ENCODE data around the gene MYO9A. TPM values are rescaled to one million over a fixed set of nuclear protein-coding genes. Genes with fewer than 3 reads are reported as not detected.
A peak's percentile ranks its signal among the peaks of the same experiment; 100 is the strongest.

Gene MYO9A
- polyA plus RNA-seq, 3 donors, result 3.9 to 6.6 (median 5.0) TPM

DNA sequence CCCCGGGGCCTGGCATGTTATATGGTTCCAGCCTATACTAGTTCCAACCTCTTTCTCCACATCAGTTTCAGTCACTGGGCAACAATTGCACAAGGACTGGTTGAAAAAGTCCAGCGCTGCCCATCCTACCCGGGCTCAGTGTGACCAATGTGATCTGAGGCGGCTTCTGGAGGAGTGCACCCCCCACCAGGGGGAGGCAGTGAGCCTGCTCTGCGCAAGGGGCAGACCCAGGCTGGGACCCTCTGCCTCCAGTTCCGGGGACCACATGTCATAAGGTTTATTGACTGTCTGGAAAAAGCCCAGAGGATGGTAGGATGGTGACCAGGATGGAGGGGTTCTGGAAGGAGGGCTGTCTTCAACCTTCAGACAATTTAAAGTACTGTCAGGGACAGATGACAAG lies 333.2 kb downstream of the MYO9A start:
- H3K36me3 ChIP-seq (replicated peaks in 1 of 2; ENCODE audit: control insufficient read depth in 1 of 2, insufficient read depth in 2 of 2, low read length in 2 of 2), result no peaks in the 10 kb centered on the region
- no peak for DNase-seq
- H3K9ac ChIP-seq (ENCODE audit: insufficient read depth, low read length, poor library complexity, severe bottlenecking), result no peak overlapping the region
- no peak overlapping the region for H2AFZ ChIP-seq (ENCODE audit: insufficient read depth, low read depth, low read length, poor library complexity, severe bottlenecking)
- Mint-ChIP-seq H3K27me3 (ENCODE audit: low read depth in 3 of 3) (peaks cover 2 to 6% (median 3%) of the 10 kb centered on the region in 3 donors), H3K27ac (no peak overlapping the region), H3K36me3 (no peaks in the 10 kb centered on the region), H3K4me3 (no peak overlapping the region), H3K4me1 (peaks cover 8% of the 10 kb centered on the region), H3K9me3 (no peaks in the 10 kb centered on the region)
- no peak overlapping the region for H3K4me2 ChIP-seq (replicated peaks; ENCODE audit: extremely low read depth, low read length, poor library complexity, severe bottlenecking)
- intact Hi-C loops (cut with micrococcal nuclease), result loop anchor here in 1 of 2 donors (5.0 kb wide), 1 partner anchor 373 kb away; no protein-coding TSS in a partner anchor
- 69% methylated on average over 5 of the region's 6 CpGs for WGBS (ENCODE audit: insufficient coverage)
- peaks cover 0 to 4% of the 10 kb centered on the region in 2 donors for H3K4me1 ChIP-seq (ENCODE audit: control insufficient read depth in 1 of 2, insufficient read depth in 2 of 2, low read length in 2 of 2)
- H3K4me3 ChIP-seq (replicated peaks in 1 of 3; ENCODE audit: low read depth in 2 of 3, low read length in 3 of 3), result no peak overlapping the region
- no peaks in the 10 kb centered on the region for H4K20me1 ChIP-seq (ENCODE audit: insufficient read depth, low read length)
- H3K27ac ChIP-seq (ENCODE audit: low read depth in 1 of 2, low read length in 2 of 2), result no peak overlapping the region
- H3K9me3 ChIP-seq (replicated peaks in 1 of 2; ENCODE audit: control insufficient read depth in 1 of 2, insufficient read depth in 1 of 2, low read length in 2 of 2), result no peaks in the 10 kb centered on the region
- TF ChIP-seq, protein P1, sequence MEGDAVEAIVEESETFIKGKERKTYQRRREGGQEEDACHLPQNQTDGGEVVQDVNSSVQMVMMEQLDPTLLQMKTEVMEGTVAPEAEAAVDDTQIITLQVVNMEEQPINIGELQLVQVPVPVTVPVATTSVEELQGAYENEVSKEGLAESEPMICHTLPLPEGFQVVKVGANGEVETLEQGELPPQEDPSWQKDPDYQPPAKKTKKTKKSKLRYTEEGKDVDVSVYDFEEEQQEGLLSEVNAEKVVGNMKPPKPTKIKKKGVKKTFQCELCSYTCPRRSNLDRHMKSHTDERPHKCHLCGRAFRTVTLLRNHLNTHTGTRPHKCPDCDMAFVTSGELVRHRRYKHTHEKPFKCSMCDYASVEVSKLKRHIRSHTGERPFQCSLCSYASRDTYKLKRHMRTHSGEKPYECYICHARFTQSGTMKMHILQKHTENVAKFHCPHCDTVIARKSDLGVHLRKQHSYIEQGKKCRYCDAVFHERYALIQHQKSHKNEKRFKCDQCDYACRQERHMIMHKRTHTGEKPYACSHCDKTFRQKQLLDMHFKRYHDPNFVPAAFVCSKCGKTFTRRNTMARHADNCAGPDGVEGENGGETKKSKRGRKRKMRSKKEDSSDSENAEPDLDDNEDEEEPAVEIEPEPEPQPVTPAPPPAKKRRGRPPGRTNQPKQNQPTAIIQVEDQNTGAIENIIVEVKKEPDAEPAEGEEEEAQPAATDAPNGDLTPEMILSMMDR (IDR thresholded peaks at IDR 0.05), result peak; percentile 44
- no peaks in the 10 kb centered on the region for H3K79me2 ChIP-seq (ENCODE audit: insufficient read depth, low read length)
- H3K27me3 ChIP-seq (ENCODE audit: control insufficient read depth in 2 of 2, insufficient read depth in 2 of 2, low read length in 2 of 2), result no peaks in the 10 kb centered on the region

DNA sequence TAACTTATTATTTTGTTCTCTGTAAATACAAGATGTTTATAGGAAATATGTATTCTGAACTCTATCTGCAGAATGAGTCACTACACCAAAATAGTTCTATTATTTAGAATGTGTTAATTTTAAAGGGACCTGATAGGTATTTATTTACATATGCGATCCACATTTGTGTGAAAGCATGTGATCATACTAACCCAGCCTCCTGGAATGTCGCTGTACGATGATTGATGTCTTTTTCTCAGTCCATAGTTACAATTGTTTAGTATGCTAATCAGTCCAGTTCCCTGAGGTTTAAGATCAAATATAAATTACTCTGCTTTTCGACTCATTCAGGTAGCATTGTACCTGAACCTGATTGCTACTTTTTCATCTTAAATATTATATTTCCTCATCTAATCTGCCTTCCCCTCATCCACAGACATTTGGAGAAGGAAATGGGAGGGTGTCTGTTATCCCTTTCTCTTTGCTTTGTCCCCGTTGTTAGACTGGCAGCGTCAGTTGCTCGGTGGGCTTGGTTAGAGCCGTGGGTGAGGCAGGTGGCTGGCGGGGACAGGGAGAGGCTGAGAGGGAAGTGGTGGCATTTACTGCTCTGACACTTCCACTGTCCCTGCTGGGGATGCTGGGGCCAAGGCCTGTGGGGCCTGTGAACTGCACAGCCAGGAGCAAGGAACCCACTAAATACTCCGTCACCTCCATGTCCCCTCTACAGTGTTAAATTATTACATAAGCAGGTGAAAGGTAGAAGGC lies 335.4 kb downstream of the MYO9A start:
- Histone ChIP-seq H3K27me3 (ENCODE audit: control insufficient read depth in 2 of 2, insufficient read depth in 2 of 2, low read length in 2 of 2) (no peaks in the 10 kb centered on the region), H3K4me2 (replicated peaks; ENCODE audit: extremely low read depth, low read length, poor library complexity, severe bottlenecking) (no peak overlapping the region), H3K9ac (ENCODE audit: insufficient read depth, low read length, poor library complexity, severe bottlenecking) (no peak overlapping the region), H3K4me1 (ENCODE audit: control insufficient read depth in 1 of 2, insufficient read depth in 2 of 2, low read length in 2 of 2) (peaks cover 0 to 4% of the 10 kb centered on the region in 2 donors), H3K27ac (ENCODE audit: low read depth in 1 of 2, low read length in 2 of 2) (no peak overlapping the region), H3K79me2 (ENCODE audit: insufficient read depth, low read length) (no peaks in the 10 kb centered on the region), H2AFZ (ENCODE audit: insufficient read depth, low read depth, low read length, poor library complexity, severe bottlenecking) (no peak overlapping the region), H3K4me3 (replicated peaks in 1 of 3; ENCODE audit: low read depth in 2 of 3, low read length in 3 of 3) (no peak overlapping the region), H4K20me1 (ENCODE audit: insufficient read depth, low read length) (no peaks in the 10 kb centered on the region), H3K36me3 (replicated peaks in 1 of 2; ENCODE audit: control insufficient read depth in 1 of 2, insufficient read depth in 2 of 2, low read length in 2 of 2) (no peaks in the 10 kb centered on the region), H3K9me3 (replicated peaks in 1 of 2; ENCODE audit: control insufficient read depth in 1 of 2, insufficient read depth in 1 of 2, low read length in 2 of 2) (no peaks in the 10 kb centered on the region)
- no peaks in the 10 kb centered on the region for H3K36me3 Mint-ChIP-seq
- 42% methylated on average over 2 of the region's 10 CpGs for WGBS (ENCODE audit: insufficient coverage)
- H3K4me3 Mint-ChIP-seq, result no peak overlapping the region
- no peaks in the 10 kb centered on the region for H3K9me3 Mint-ChIP-seq
- no peak overlapping the region for H3K27ac Mint-ChIP-seq
- TF ChIP-seq, protein P1 (IDR thresholded peaks at IDR 0.05), result no peak
- intact Hi-C loops (cut with micrococcal nuclease), result loop anchor here in 1 of 2 donors (5.0 kb wide), 1 partner anchor 375 kb away; no protein-coding TSS in a partner anchor
- peaks cover 8% of the 10 kb centered on the region for H3K4me1 Mint-ChIP-seq
- no peak for DNase-seq
- peaks cover 2 to 6% (median 3%) of the 10 kb centered on the region in 3 donors for H3K27me3 Mint-ChIP-seq (ENCODE audit: low read depth in 3 of 3)
